GM20000 (cell line): Measurements from ENCODE around the gene PTPN1.

Experiments
- DNase-seq: peaks from one replicate; pipeline ENCODE4 v3.0.0; 2012; ENCODE audit warnings: low spot score
- TF ChIP-seq, protein P1 (sequence below): IDR thresholded peaks from 2 replicates; pipeline ENCODE4 v1.5.1; 2012; ENCODE audit warnings: mild to moderate bottlenecking, control low read depth; ENCODE audit errors: extremely low read depth, missing control alignments

The PTPN1 gene

DNA sequence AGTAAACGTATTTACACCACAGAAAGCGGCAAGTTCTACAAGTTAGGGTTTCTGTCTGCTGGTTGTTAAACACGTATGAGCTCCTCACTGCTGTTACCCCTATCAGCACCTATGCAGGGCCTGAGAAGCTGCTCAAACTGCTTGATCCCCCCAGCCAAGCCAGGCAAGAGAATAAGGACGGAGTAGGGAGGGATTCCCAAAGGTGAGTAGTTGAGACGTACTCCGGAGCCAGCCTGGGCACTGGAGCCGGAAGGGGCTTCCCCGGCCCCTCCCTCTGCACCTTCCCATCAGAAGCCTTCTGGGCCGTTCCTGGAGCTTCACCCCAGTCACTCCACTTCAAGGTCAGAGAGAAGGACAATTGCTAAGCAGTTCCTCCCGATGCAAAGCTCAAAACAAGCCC, 123.2 kb downstream of the PTPN1 start:
- no peak for DNase-seq
- TF ChIP-seq, protein P1, sequence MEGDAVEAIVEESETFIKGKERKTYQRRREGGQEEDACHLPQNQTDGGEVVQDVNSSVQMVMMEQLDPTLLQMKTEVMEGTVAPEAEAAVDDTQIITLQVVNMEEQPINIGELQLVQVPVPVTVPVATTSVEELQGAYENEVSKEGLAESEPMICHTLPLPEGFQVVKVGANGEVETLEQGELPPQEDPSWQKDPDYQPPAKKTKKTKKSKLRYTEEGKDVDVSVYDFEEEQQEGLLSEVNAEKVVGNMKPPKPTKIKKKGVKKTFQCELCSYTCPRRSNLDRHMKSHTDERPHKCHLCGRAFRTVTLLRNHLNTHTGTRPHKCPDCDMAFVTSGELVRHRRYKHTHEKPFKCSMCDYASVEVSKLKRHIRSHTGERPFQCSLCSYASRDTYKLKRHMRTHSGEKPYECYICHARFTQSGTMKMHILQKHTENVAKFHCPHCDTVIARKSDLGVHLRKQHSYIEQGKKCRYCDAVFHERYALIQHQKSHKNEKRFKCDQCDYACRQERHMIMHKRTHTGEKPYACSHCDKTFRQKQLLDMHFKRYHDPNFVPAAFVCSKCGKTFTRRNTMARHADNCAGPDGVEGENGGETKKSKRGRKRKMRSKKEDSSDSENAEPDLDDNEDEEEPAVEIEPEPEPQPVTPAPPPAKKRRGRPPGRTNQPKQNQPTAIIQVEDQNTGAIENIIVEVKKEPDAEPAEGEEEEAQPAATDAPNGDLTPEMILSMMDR, result no peak

DNA sequence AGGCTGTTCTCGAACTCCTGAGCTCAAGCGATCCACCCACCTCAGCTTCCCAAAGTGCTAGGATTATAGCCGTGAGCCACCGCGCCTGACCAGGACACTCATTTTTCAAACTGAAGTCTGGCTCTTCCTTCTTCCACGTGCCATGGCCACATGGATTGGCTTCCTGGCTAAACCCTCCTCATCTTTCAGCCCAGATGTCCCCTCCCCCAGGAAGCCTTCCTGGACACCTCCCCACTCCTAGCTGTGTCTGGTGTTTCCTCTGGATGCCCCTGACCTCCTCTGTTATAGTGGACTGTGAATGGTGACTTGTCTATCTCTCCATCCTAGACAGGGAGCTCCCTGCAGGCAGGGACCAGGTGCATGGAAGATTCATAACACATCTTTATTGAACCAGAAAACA, 124.0 kb downstream of the PTPN1 start:
- TF ChIP-seq, protein P1, result no peak
- no peak for DNase-seq
